Measurements from ENCODE around the gene TSPAN14. TPM values are rescaled to one million over a fixed set of nuclear protein-coding genes. Genes with fewer than 3 reads are reported as not detected.

The TSPAN14 gene
- total RNA-seq, 4 donors from 2014 or later = 56.1 to 105 (median 83.1) TPM

GRCh38 chr10:80567292-80567691, 113.2 kb downstream of the TSPAN14 start:
- no peak for TF ChIP-seq CTCF (IDR thresholded peaks at IDR 0.05; ENCODE audit: low read depth)

GRCh38 chr10:80569131-80569895, 115.2 kb downstream of the TSPAN14 start:
- no peak for TF ChIP-seq CTCF (IDR thresholded peaks at IDR 0.05; ENCODE audit: low read depth)

GRCh38 chr10:80571352-80571751, 117.2 kb downstream of the TSPAN14 start:
- no peak for TF ChIP-seq CTCF (IDR thresholded peaks at IDR 0.05; ENCODE audit: low read depth)

GRCh38 chr10:80579181-80579763, 125.2 kb downstream of the TSPAN14 start:
- TF ChIP-seq CTCF (IDR thresholded peaks at IDR 0.05; ENCODE audit: low read depth) = no peak

GRCh38 chr10:80579849-80580637, 125.9 kb downstream of the TSPAN14 start:
- TF ChIP-seq CTCF (IDR thresholded peaks at IDR 0.05; ENCODE audit: low read depth) = no peak

- TF ChIP-seq CTCF (IDR thresholded peaks at IDR 0.05; ENCODE audit: low read depth) = no peak
These were observed 126.7 kb downstream of the TSPAN14 start for GRCh38 chr10:80580638-80581468.

All from subcutaneous adipose tissue (tissue), 4 donors.